Large intestine (tissue), 3 donors: ENCODE measurements around the gene ZNF423. TPM values are rescaled to one million over a fixed set of nuclear protein-coding genes. Genes with fewer than 3 reads are reported as not detected.
"Not testable (repeated sequence)": the region's sequence is repeated elsewhere in the genome, so short reads cannot be mapped to it uniquely, and the experiment has no call there.

ENCODE experiments used
- DNase-seq, 2 donors: peaks; one replicate each; pipeline versions ENCODE4 v3.0.0 to v3.0.0-alpha.2; 2013
- H3K27ac ChIP-seq: one replicate; pipeline ENCODE4 v1.5.1; 2013; ENCODE audit warnings: low read length
- H3K27me3 ChIP-seq: 2 replicates; pipeline ENCODE4 v1.6.1; 2013; ENCODE audit warnings: low read length; ENCODE audit not compliant: control insufficient read depth, insufficient read depth
- H3K36me3 ChIP-seq: 2 replicates; pipeline ENCODE4 v1.6.1; 2013; ENCODE audit warnings: low read length; ENCODE audit not compliant: control insufficient read depth, insufficient read depth
- H3K4me1 ChIP-seq: one replicate; pipeline ENCODE4 v1.6.1; 2013; ENCODE audit warnings: low read length; ENCODE audit not compliant: control insufficient read depth, insufficient read depth
- H3K4me3 ChIP-seq: one replicate; pipeline ENCODE4 v1.5.1; 2013; ENCODE audit warnings: low read length
- H3K9me3 ChIP-seq: one replicate; pipeline ENCODE4 v1.6.1; 2013; ENCODE audit warnings: mild to moderate bottlenecking, low read depth, low read length, moderate library complexity; ENCODE audit not compliant: control insufficient read depth
- WGBS: methylation state at CpG from one replicate; pipeline ENCODE4 v1.1.5; 2013; ENCODE audit warnings: low lambda C conversion rate; ENCODE audit not compliant: insufficient coverage; 5-methylcytosine and 5-hydroxymethylcytosine counted together
- polyA plus RNA-seq: library from polyadenylated mRNA; unstranded; fragments of 120-200 nt; gene quantifications from one replicate; pipeline ENCODE4 v1.2.1, GENCODE V29; 2013

Gene ZNF423
- polyA plus RNA-seq, 1 donor: 6.7 TPM

DNA sequence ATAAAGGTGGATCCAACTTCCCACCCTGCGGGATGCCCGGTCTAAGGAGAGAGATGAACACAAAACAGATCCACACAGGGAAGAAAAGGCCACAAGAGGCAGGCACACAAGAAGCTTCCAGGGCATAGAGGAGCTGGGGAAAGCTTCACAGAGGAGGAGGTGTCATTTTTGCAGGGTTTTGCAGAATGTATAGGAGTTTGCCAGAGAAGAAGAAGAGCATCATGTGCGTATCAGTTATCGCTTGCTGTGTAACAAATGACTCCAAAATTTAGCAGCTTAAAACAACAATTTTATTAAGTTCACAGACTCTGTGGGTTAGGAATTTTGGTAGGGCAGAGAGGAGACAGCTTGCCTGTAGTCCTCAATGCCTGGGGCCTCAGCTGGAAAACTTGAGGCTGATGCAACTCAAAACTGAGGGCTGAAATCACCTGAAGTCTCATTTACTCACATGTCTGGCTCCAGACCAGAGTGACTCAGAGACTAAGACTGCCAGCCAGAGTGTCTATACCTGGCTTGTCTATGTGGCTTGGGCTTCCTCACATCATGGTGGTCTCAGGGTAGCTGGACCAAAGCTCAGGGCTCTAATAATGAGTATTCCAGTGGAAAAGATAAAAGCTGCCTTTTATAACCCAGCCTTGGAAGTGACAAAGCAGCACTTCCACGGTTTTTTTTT, 33.9 kb upstream of the ZNF423 start:
- H3K4me1 ChIP-seq: peaks cover 24% of the 10 kb centered on the region
- WGBS: no CpG with 5 or more reads among the region's 5 CpGs
- no peak overlapping the region for H3K4me3 ChIP-seq
- peaks cover 6% of the 10 kb centered on the region for H3K9me3 ChIP-seq
- H3K36me3 ChIP-seq: no peaks in the 10 kb centered on the region
- no peak for DNase-seq
- H3K27ac ChIP-seq: no peak overlapping the region
- H3K27me3 ChIP-seq: no peaks in the 10 kb centered on the region

DNA sequence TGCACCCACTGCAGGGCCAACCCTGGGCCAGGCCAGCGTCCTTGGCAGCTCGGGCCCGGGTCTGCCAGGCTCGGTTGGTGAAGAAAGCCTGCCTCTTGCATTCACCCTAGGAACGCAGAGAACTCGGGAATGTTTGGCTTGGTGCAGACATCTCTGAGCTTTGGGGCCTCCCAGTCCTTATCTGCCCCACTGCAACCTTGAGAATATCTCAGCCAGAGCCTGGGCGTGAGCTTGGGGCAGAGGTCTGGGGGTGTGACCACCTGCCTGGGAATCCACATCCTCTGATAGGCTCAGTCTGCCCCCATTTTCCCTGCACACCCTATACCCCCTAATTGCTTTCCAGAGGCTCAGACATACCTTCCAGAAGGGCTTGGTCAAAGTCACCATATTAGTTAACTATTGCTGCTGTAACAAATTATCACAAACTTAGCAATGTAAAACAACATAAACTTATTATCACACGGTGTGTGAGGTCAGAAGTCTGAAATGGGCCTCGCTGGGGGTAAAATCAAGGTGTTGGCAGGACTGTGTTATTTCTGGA, 30.7 kb upstream of the ZNF423 start:
- H3K4me1 ChIP-seq: peaks cover 51% of the 10 kb centered on the region
- no peak overlapping the region for H3K4me3 ChIP-seq
- WGBS: no CpG with 5 or more reads among the region's 9 CpGs
- H3K9me3 ChIP-seq: peaks cover 6% of the 10 kb centered on the region
- no peaks in the 10 kb centered on the region for H3K36me3 ChIP-seq
- peak overlapping the region; percentile 71 for H3K27ac ChIP-seq
- H3K27me3 ChIP-seq: no peaks in the 10 kb centered on the region
- peak; percentile 73 to 76 for DNase-seq

DNA sequence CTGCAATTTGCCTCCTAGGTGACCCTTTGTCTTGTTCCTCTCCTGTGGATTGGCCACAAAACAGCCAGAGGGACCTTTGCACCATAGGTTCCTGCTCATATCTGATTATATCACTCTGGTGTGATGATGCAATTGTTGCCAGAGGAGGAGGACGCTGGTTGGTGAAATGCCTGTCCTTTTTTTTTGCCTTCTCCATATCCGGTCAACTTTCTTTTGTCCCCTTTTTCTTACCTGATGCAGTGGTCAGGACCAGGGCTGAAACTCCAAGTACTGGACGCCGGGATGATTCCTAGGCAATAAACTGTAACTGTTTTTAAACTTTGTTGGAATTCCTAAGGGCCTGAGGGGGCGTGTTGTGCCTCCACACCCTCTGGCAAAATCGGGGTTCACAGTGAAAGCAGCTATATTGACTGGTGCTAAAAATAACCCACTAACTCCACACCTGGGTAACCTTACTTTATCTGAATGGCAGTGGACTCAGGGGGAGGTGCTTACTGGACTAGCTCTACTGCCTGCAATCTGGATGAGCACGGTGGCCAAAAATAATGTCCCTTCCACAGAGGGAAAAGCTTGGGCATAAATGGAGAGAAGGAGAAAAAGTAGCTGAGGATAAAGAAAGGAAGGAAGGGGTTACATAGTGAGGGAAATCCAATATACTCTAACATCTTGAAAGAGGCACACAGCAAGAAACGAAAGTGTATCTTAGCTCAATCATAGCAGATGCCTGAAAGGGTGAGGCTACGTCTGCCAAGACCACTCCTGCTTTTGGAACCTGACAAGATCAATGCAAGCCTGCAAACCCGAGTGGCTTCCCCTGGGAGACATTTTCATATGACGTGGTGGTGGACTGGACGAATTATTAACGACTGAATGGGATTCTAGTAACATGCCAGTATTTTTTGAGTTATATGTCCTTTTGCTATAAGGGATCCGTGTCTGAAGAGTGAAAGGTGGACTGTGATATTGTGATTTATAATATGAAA, 28.4 kb upstream of the ZNF423 start:
- Histone ChIP-seq H3K36me3 (no peaks in the 10 kb centered on the region), H3K9me3 (peaks cover 6% of the 10 kb centered on the region), H3K27ac (peak overlapping the region; percentile 78), H3K27me3 (no peaks in the 10 kb centered on the region), H3K4me3 (no peak overlapping the region), H3K4me1 (peaks cover 51% of the 10 kb centered on the region)
- WGBS: 0% methylated on average over 1 of the region's 14 CpGs
- DNase-seq: peak; percentile 79 to 85

DNA sequence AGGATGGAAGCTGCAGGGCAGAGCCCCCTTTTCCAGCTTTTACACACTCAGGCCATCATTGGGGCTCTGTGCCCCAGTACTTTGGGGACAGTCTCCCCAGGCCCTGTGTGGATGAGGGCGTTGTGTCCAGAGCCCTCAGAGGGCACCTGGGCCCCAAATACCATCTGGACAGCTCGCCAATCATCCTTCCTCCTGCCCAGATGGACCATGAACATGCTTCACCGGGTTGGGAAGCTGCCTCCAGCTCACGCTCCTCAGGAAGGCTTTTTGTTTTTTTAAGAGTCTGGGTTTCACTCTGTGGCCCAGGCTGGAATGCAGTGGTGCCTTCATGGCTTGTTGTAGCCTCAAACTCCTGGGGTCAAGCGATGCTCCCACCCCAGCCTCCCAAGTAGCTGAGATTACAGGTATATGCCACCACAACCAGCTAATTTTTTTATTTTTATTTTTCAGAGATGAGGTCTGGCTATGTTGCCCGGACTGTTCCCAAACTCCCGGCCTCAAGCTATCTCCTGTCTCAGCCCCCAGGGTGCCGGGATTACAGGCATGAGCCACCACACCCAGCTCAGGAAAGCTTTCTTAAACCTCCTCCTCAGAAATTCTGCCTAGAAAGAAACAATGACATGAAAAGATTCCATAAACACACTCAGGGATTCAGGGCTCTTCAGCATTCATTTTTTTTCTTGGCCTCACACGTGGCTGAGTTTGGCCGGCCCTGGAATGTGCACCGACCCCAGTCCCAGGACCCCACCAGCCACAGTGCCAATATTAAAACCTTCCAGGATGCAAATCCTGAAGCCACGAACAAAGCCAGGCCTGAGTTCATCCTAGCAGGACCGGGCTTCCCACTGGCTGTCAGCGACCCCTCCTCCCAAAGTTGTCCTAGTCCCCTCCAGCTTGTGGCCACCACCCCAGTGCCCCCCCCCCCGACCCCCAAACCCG, 27.4 kb upstream of the ZNF423 start:
- no CpG with 5 or more reads among the region's 16 CpGs for WGBS
- H3K27me3 ChIP-seq: no peaks in the 10 kb centered on the region
- peak in 1 of 2 donors; percentile 25 for DNase-seq
- peaks cover 6% of the 10 kb centered on the region for H3K9me3 ChIP-seq
- no peaks in the 10 kb centered on the region for H3K36me3 ChIP-seq
- H3K27ac ChIP-seq: peak overlapping the region; percentile 84
- H3K4me1 ChIP-seq: peaks cover 51% of the 10 kb centered on the region
- H3K4me3 ChIP-seq: no peak overlapping the region

DNA sequence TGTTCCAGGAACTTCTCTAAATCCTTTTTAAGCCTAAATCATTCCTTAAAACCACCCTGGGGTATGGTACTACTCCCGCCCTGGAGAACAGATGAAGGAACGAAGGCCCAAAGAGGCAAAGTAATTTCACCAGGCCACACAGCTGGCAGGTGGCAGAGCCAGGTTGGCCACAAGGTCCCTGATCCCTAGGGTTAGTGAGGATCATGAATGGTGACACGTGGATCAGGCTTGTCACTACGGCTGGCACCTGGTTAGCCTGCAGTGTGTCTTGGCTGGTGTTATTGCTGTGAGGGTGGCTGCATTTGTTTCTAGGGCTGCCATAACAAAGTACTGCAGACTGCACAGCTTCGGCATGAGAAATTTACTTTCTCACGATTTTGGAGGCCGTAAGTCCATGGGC, 26.0 kb upstream of the ZNF423 start:
- Histone ChIP-seq H3K4me3 (no peak overlapping the region), H3K4me1 (peaks cover 53% of the 10 kb centered on the region), H3K27me3 (no peaks in the 10 kb centered on the region), H3K27ac (no peak overlapping the region), H3K36me3 (no peaks in the 10 kb centered on the region), H3K9me3 (no peaks in the 10 kb centered on the region)
- DNase-seq: no peak
- WGBS: no CpG with 5 or more reads among the region's 7 CpGs

DNA sequence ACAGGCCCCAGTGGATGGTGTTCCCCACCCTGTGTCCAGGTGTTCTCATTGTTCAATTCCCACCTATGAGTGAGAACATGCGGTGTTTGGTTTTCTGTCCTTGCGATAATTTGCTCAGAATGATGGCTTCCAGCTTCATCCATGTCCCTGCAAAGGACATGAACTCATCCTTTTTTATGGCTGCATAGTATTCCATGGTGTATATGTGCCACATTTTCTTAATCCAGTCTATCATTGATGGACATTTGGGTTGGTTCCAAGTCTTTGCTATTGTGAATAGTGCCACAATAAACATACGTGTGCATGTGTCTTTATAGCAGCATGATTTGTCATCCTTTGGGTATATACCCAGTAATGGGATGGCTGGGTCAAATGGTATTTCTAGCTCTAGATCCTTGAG, 22.6 kb upstream of the ZNF423 start:
- not testable (repeated sequence) for H3K27me3 ChIP-seq, H3K4me3 ChIP-seq, DNase-seq, H3K9me3 ChIP-seq, H3K27ac ChIP-seq, H3K36me3 ChIP-seq
- H3K4me1 ChIP-seq: peaks cover 33% of the 10 kb centered on the region
- no CpG with 5 or more reads among the region's 3 CpGs for WGBS

DNA sequence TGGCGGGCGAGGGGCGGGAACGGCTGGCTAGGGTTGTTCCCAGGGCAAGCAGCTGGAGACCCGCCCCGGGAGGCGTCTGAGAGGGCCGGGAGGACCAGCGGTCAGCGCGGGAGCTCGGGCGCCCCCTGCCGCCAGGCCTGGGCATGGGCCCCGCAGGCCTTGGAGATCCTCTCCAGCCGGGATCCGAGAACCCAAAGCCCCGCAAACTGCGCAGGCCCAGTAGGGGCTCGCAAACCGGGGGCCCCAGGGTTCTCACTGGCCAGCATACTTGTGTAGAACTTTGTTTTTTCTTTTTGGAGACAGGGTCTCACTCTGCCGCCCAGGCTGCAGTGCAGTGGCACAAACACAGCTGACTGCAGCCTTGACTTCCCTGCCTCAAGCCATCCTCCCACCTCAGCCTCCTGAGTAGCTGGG, 20.8 kb upstream of the ZNF423 start:
- Histone ChIP-seq H3K27ac (peak overlapping the region; percentile 50), H3K4me3 (peak overlapping the region; percentile 23), H3K4me1 (peaks cover 16% of the 10 kb centered on the region), H3K9me3 (no peaks in the 10 kb centered on the region), H3K27me3 (no peaks in the 10 kb centered on the region), H3K36me3 (no peaks in the 10 kb centered on the region)
- peak; percentile 77 to 79 for DNase-seq
- WGBS: no CpG with 5 or more reads among the region's 22 CpGs

DNA sequence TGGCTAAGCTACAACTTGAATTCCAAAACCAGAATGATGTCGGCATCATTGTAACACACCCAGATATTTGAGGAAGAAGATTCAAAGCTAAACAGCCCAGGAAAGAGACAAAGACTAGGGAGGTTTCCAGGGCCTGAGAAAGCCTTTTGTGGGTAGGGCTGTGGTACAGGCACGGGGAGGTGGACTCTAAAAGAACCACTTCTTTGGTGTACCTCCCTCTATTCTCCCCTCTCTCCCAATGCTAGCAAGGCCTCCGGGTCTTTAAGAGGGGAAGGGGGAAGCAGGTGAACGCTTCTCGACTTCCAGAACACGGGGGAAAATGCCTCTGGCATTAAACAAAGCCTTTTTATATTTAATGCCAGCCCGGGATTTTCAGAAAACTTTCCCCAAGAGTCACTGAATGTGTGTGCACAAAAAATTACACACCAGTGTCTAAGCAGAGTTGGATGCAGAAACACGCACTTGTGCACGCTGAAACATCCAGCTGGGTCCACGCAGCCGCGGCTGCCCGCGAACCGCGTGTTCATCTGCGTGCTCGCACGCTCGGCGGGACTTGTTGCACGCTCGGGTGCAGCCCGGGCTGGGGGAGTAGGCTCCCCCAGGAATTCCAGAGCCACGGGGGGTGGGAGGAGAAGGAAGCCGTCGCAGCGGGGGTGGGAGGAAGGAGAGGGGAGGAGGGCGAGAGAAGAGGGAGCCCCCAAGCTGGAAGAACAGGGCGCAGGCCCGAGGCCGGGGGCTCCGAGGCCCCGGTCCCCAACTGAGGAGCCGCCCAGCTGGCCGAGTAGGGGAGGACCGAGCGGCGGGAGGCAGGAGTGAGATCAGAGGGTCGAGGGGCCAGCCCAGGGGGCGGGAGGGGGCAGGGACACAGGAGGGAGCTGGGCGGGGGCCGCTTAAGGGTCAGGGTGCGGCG, 20.1 kb upstream of the ZNF423 start:
- H3K27me3 ChIP-seq: no peaks in the 10 kb centered on the region
- H3K9me3 ChIP-seq: no peaks in the 10 kb centered on the region
- H3K36me3 ChIP-seq: no peaks in the 10 kb centered on the region
- DNase-seq: no peak
- peak overlapping the region; percentile 23 for H3K4me3 ChIP-seq
- peak overlapping the region; percentile 50 for H3K27ac ChIP-seq
- no CpG with 5 or more reads among the region's 45 CpGs for WGBS
- H3K4me1 ChIP-seq: peaks cover 16% of the 10 kb centered on the region

DNA sequence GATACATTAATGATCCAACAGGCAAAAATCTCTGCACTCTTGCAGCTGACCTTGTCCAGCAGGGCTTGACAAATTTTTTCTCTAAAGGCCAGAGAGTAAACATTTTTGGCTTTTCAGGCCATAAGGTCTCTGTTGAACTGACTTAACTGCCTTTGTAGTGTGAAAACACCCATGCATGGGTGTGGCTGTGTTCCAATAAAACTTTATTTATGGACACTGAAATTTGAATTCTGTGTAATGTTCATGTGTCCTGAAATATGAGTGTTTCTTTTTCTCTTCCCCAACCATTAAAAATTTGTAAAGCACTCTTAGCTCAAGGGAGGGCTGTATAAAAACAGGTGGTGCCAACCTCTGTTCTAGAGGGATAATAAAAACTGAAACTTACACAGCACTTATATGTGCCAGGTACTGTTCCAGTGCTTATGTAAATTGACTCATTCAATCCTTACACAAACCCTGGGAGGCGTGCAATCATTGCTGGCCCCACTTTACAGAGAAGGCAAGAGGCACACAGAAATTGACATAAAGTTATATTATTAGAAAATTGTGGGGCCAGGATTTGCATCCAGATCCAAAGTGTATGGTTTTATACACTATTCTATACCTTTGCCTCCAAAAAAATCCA, 18.8 kb upstream of the ZNF423 start:
- Histone ChIP-seq H3K27ac (no peak overlapping the region), H3K4me1 (peaks cover 16% of the 10 kb centered on the region), H3K4me3 (no peak overlapping the region), H3K36me3 (no peaks in the 10 kb centered on the region), H3K27me3 (no peaks in the 10 kb centered on the region), H3K9me3 (no peaks in the 10 kb centered on the region)
- DNase-seq: no peak
- WGBS: no CpG with 5 or more reads among the region's 1 CpG
